A673 (cell line): ENCODE results near the gene SH2B3. TPM values are rescaled to one million over a fixed set of nuclear protein-coding genes. Genes with fewer than 3 reads are reported as not detected.
A peak's percentile ranks its signal among the peaks of the same experiment; 100 is the strongest.
"Not testable (repeated sequence)": the region's sequence is repeated elsewhere in the genome, so short reads cannot be mapped to it uniquely, and the experiment has no call there.

Source experiments
- BruUV-seq: library from RNA; stranded (reverse); fragments of 400-500 nt; replicated peaks from 2 replicates; lab custom pipeline; 2021; lab: Mats Ljungman, UMichigan
- CTCF ChIA-PET: fragments of 300-600 bp; sonication (Branson Sonifier 250); formaldehyde crosslinking; loops from one replicate; lab custom pipeline; 2022; ENCODE audit warnings: antibody characterized with exemption; lab: Charles Lee
- POLR2A ChIA-PET: fragments of 300-600 bp; sonication (Branson Sonifier 250); formaldehyde crosslinking; loops from one replicate; lab custom pipeline; 2022; ENCODE audit warnings: antibody characterized with exemption; ENCODE audit not compliant: low non-redundant PET; lab: Charles Lee
- DNase-seq: peaks from one replicate; pipeline ENCODE4 v3.0.0-alpha.2; 2015; ENCODE audit warnings: low spot score
- H3K27ac ChIP-seq: fragments of 200-600 bp; sonication (generic); 2 replicates; pipeline ENCODE4 v1.5.1; 2016; ENCODE audit warnings: mixed run types, low read depth, mild to moderate bottlenecking, mixed read lengths, antibody characterized with exemption, low read length; ENCODE audit not compliant: poor library complexity, severe bottlenecking
- H3K27me3 ChIP-seq: fragments of 200-600 bp; sonication (generic); replicated peaks from 2 replicates; pipeline ENCODE4 v1.6.1; 2017; ENCODE audit warnings: mixed run types, low read depth, mild to moderate bottlenecking, mixed read lengths, antibody characterized with exemption, low read length; ENCODE audit not compliant: insufficient read depth, poor library complexity
- H3K36me3 ChIP-seq: fragments of 200-600 bp; sonication (generic); 2 replicates; pipeline ENCODE4 v1.6.1; 2016; ENCODE audit warnings: mixed run types, mild to moderate bottlenecking, mixed read lengths, antibody characterized with exemption, low read length; ENCODE audit not compliant: insufficient read depth, poor library complexity, severe bottlenecking
- H3K4me1 ChIP-seq: fragments of 200-600 bp; sonication (generic); 2 replicates; pipeline ENCODE4 v1.6.1; 2017; ENCODE audit warnings: mixed run types, mild to moderate bottlenecking, mixed read lengths, antibody characterized with exemption, low read length; ENCODE audit not compliant: insufficient read depth, poor library complexity, severe bottlenecking
- H3K4me3 ChIP-seq: fragments of 200-600 bp; sonication (generic); 2 replicates; pipeline ENCODE4 v1.5.1; 2016; ENCODE audit warnings: low read depth, mixed run types, mild to moderate bottlenecking, mixed read lengths, low read length; ENCODE audit not compliant: poor library complexity, severe bottlenecking
- H3K9me3 ChIP-seq: fragments of 200-600 bp; sonication (generic); 2 replicates; pipeline ENCODE4 v1.6.1; 2016; ENCODE audit warnings: mixed run types, low read depth, mild to moderate bottlenecking, mixed read lengths, antibody characterized with exemption, low read length; ENCODE audit not compliant: poor library complexity, severe bottlenecking
- EZH2 ChIP-seq: fragments of 200-600 bp; sonication (generic); IDR thresholded peaks from 2 replicates; pipeline ENCODE4 v1.6.1; 2017; ENCODE audit warnings: borderline replicate concordance, low read depth, mild to moderate bottlenecking, mixed read lengths, antibody characterized with exemption, low read length; ENCODE audit not compliant: poor library complexity, severe bottlenecking
- intact Hi-C: fragments of 100-400 bp; cut with micrococcal nuclease; formaldehyde crosslinking; loops from one replicate; pipeline ENCODE4 v1.10.0; 2022; ENCODE audit not compliant: unreplicated experiment
- total RNA-seq: library from RNA; stranded (reverse); gene quantifications from 2 replicates; pipeline ENCODE4 v1.2.3, GENCODE V29; 2021
- TF ChIP-seq, protein P1 (sequence below): fragments of 300-800, 200-600 bp; sonication (generic); conservative IDR thresholded peaks from 2 replicates; pipeline ENCODE4 v1.5.1; 2017; ENCODE audit warnings: low read depth, mild to moderate bottlenecking, antibody characterized with exemption, low read length, moderate library complexity, mixed read lengths

SH2B3 gene
- total RNA-seq, 1 experiment from 2014 or later = 133 TPM

GRCh38 chr12:111368788-111369495 lies 36.8 kb upstream of the SH2B3 start, which contains the start of gene PHETA1:
Gene PHETA1 (minus strand): TSS chr12:111369095. CDS start chr12:111363427, 5,668 bp downstream.
- peak within 1 kb of the TSS; percentile 72 for H3K4me3 ChIP-seq
- DNase-seq = peak; percentile 90
- H3K27ac ChIP-seq = peak within 1 kb of the TSS; percentile 51
- TF ChIP-seq, protein P1, sequence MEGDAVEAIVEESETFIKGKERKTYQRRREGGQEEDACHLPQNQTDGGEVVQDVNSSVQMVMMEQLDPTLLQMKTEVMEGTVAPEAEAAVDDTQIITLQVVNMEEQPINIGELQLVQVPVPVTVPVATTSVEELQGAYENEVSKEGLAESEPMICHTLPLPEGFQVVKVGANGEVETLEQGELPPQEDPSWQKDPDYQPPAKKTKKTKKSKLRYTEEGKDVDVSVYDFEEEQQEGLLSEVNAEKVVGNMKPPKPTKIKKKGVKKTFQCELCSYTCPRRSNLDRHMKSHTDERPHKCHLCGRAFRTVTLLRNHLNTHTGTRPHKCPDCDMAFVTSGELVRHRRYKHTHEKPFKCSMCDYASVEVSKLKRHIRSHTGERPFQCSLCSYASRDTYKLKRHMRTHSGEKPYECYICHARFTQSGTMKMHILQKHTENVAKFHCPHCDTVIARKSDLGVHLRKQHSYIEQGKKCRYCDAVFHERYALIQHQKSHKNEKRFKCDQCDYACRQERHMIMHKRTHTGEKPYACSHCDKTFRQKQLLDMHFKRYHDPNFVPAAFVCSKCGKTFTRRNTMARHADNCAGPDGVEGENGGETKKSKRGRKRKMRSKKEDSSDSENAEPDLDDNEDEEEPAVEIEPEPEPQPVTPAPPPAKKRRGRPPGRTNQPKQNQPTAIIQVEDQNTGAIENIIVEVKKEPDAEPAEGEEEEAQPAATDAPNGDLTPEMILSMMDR = no peak
- TF ChIP-seq EZH2 = no peak
- no TSS peak for BruUV-seq
- H3K36me3 ChIP-seq = no peaks in the 10 kb centered on the region
- peaks cover 7% of the 10 kb centered on the region for H3K4me1 ChIP-seq
- ChIA-PET POLR2A (no interaction called here), CTCF (interaction anchor here (1.2 kb wide), 1 partner anchor 28 kb away, joined by 6 read pairs; no protein-coding TSS in a partner anchor)
- no peaks in the 10 kb centered on the region for H3K27me3 ChIP-seq
- intact Hi-C loops = no loop called here
- H3K9me3 ChIP-seq = no peaks in the 10 kb centered on the region

DNA sequence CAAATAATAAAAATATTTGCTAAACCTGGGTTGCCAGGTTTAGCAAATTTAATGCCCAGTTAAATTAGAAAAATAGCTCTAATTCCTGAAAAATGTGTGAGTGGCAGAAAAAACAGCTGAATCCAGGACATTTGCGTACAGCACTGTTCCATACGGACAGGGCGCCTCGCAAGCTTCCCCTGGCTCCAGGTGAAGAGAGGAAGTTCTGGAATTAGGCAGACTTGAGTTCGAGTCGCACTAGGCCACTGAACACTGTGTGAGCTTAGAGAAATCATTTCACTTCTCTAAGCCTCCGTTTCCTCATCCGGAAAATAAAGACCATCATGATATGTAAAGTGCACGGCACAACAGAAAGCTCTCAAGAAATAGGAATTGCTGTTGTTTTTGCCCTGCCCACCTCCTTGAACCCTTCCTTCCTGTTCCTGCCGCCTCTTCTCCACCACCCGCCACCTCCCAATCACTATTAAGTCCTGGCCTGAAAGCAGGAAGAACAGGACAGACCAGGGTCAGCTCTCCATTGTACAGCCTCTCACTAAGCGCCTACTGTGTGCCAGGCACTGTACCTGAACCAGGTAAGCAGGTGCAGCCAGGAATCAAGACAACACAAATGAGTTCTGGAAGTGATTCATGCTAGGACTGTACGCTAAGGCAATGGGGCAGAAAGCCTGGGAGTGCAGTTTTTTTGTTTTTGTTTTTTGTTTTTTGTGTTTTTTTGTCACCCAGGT lies 36.1 kb upstream of the SH2B3 start:
- ChIA-PET POLR2A (no interaction called here), CTCF (interaction anchor here (0.6 kb wide), 1 partner anchor 27 kb away, joined by 3 read pairs; no protein-coding TSS in a partner anchor)
- DNase-seq = no peak
- H3K9me3 ChIP-seq = no peaks in the 10 kb centered on the region
- intact Hi-C loops = no loop called here
- peak overlapping the region; percentile 51 for H3K27ac ChIP-seq
- H3K36me3 ChIP-seq = no peaks in the 10 kb centered on the region
- TF ChIP-seq, protein P1 = no peak
- TF ChIP-seq EZH2 = no peak
- H3K4me1 ChIP-seq = peaks cover 7% of the 10 kb centered on the region
- BruUV-seq = no TSS peak
- peak overlapping the region; percentile 72 for H3K4me3 ChIP-seq
- no peaks in the 10 kb centered on the region for H3K27me3 ChIP-seq

- POLR2A ChIA-PET = not testable (repeated sequence)
Observed at GRCh38 chr12:111373231-111373630, 32.5 kb upstream of the SH2B3 start.

More at GRCh38 chr12:111373231-111373630, 32.5 kb upstream of the SH2B3 start:
- H3K27me3 ChIP-seq, BruUV-seq, CTCF ChIA-PET, H3K36me3 ChIP-seq, H3K27ac ChIP-seq, intact Hi-C loops, H3K9me3 ChIP-seq, H3K4me3 ChIP-seq, DNase-seq, H3K4me1 ChIP-seq: not testable (repeated sequence)
